Skeletal muscle satellite cell (primary cell): ENCODE results near the gene CCDC73.
A peak's percentile ranks its signal among the peaks of the same experiment; 100 is the strongest.
"Not testable (repeated sequence)": the region's sequence is repeated elsewhere in the genome, so short reads cannot be mapped to it uniquely, and the experiment has no call there.

ENCODE experiments used
- H3K27me3 ChIP-seq: 2 replicates; pipeline ENCODE4 v1.7.0; 2013; ENCODE audit warnings: low read length; ENCODE audit not compliant: control insufficient read depth, insufficient read depth
- H3K36me3 ChIP-seq: 2 replicates; pipeline ENCODE4 v1.7.0; 2013; ENCODE audit warnings: mild to moderate bottlenecking, control low read depth, low read length; ENCODE audit not compliant: insufficient read depth
- H3K4me1 ChIP-seq: 2 replicates; pipeline ENCODE4 v1.7.0; 2013; ENCODE audit warnings: low read length; ENCODE audit not compliant: control insufficient read depth, insufficient read depth
- H3K4me2 ChIP-seq: 2 replicates; pipeline ENCODE4 v1.7.0; 2013; ENCODE audit warnings: mild to moderate bottlenecking, low read length
- H3K4me3 ChIP-seq: 2 replicates; pipeline ENCODE4 v1.7.0; 2013; ENCODE audit warnings: low read length
- H3K9ac ChIP-seq: 2 replicates; pipeline ENCODE4 v1.7.0; 2013; ENCODE audit warnings: mild to moderate bottlenecking, low read depth, low read length, moderate library complexity
- H3K9me3 ChIP-seq: replicated peaks from 2 replicates; pipeline ENCODE4 v1.7.0; 2013; ENCODE audit warnings: mild to moderate bottlenecking, control low read depth, low read length

Gene CCDC73

GRCh38 chr11:32613500-32614151, 180.8 kb downstream of the CCDC73 start:
- Histone ChIP-seq H3K36me3 (no peaks in the 10 kb centered on the region), H3K4me1 (no peaks in the 10 kb centered on the region), H3K27me3 (no peaks in the 10 kb centered on the region), H3K9me3 (no peaks in the 10 kb centered on the region), H3K9ac (no peak overlapping the region), H3K4me2 (no peak overlapping the region), H3K4me3 (no peak overlapping the region)

- Histone ChIP-seq H3K4me3 (no peak overlapping the region), H3K9ac (no peak overlapping the region), H3K36me3 (peaks cover 9% of the 10 kb centered on the region)
These were observed 183.6 kb downstream of the CCDC73 start for GRCh38 chr11:32610797-32611352.

GRCh38 chr11:32608826-32609225, 185.6 kb downstream of the CCDC73 start:
- H3K4me1 ChIP-seq, H3K9me3 ChIP-seq, H3K4me2 ChIP-seq, H3K4me3 ChIP-seq, H3K9ac ChIP-seq, H3K27me3 ChIP-seq: not testable (repeated sequence)
- H3K36me3 ChIP-seq, result peaks cover 28% of the 10 kb centered on the region

More at GRCh38 chr11:32610797-32611352, 183.6 kb downstream of the CCDC73 start:
- Histone ChIP-seq H3K27me3 (no peaks in the 10 kb centered on the region), H3K4me1 (no peaks in the 10 kb centered on the region), H3K4me2 (no peak overlapping the region), H3K9me3 (no peaks in the 10 kb centered on the region)

GRCh38 chr11:32606220-32606619, 188.2 kb downstream of the CCDC73 start:
- Histone ChIP-seq H3K4me3 (no peak overlapping the region), H3K27me3 (no peaks in the 10 kb centered on the region), H3K9me3 (no peaks in the 10 kb centered on the region), H3K36me3 (peaks cover 52% of the 10 kb centered on the region), H3K4me2 (no peak overlapping the region), H3K9ac (no peak overlapping the region), H3K4me1 (no peaks in the 10 kb centered on the region)

GRCh38 chr11:32602657-32603415, 191.6 kb downstream of the CCDC73 start:
- Histone ChIP-seq H3K9ac (no peak overlapping the region), H3K36me3 (peaks cover 74% of the 10 kb centered on the region), H3K9me3 (no peaks in the 10 kb centered on the region), H3K4me2 (no peak overlapping the region), H3K4me3 (no peak overlapping the region), H3K4me1 (no peaks in the 10 kb centered on the region), H3K27me3 (no peaks in the 10 kb centered on the region)

GRCh38 chr11:32597921-32598320, 196.5 kb downstream of the CCDC73 start:
- Histone ChIP-seq H3K4me3 (no peak overlapping the region), H3K9me3 (no peaks in the 10 kb centered on the region), H3K4me1 (no peaks in the 10 kb centered on the region), H3K27me3 (no peaks in the 10 kb centered on the region), H3K9ac (no peak overlapping the region), H3K4me2 (no peak overlapping the region), H3K36me3 (peaks cover 85% of the 10 kb centered on the region)

GRCh38 chr11:32596114-32596513, 198.3 kb downstream of the CCDC73 start:
- not testable (repeated sequence) for H3K9me3 ChIP-seq, H3K9ac ChIP-seq, H3K4me1 ChIP-seq, H3K27me3 ChIP-seq, H3K4me2 ChIP-seq, H3K4me3 ChIP-seq
- H3K36me3 ChIP-seq, result peaks cover 86% of the 10 kb centered on the region

GRCh38 chr11:32594272-32594671, 200.2 kb downstream of the CCDC73 start:
- H3K36me3 ChIP-seq, result peaks cover 89% of the 10 kb centered on the region
- H3K4me3 ChIP-seq, result no peak overlapping the region
- no peaks in the 10 kb centered on the region for H3K4me1 ChIP-seq
- H3K9me3 ChIP-seq, result no peaks in the 10 kb centered on the region
- no peak overlapping the region for H3K4me2 ChIP-seq
- no peaks in the 10 kb centered on the region for H3K27me3 ChIP-seq
- H3K9ac ChIP-seq, result no peak overlapping the region

- peak overlapping the region; percentile 35 for H3K4me2 ChIP-seq
- peaks cover 40% of the 10 kb centered on the region for H3K36me3 ChIP-seq
- H3K9ac ChIP-seq, result no peak overlapping the region
- H3K27me3 ChIP-seq, result no peaks in the 10 kb centered on the region
- no peak overlapping the region for H3K4me3 ChIP-seq
- peaks cover 16% of the 10 kb centered on the region for H3K4me1 ChIP-seq
- no peaks in the 10 kb centered on the region for H3K9me3 ChIP-seq
These were observed 207.8 kb downstream of the CCDC73 start for GRCh38 chr11:32586576-32587190.

GRCh38 chr11:32584921-32585320, 209.5 kb downstream of the CCDC73 start:
- Histone ChIP-seq H3K9ac (peak overlapping the region; percentile 99), H3K4me3 (peak overlapping the region; percentile 97), H3K9me3 (no peaks in the 10 kb centered on the region), H3K36me3 (peaks cover 24% of the 10 kb centered on the region), H3K27me3 (no peaks in the 10 kb centered on the region), H3K4me1 (peaks cover 16% of the 10 kb centered on the region), H3K4me2 (peak overlapping the region; percentile 86)

GRCh38 chr11:32583459-32584271, 210.8 kb downstream of the CCDC73 start, which contains the start of gene EIF3M:
EIF3M (plus strand) TSS chr11:32583831; CDS start chr11:32583888, 57 bp downstream.
- Histone ChIP-seq H3K4me3 (peak within 1 kb of the TSS; percentile 97), H3K4me2 (peak within 1 kb of the TSS; percentile 86), H3K27me3 (no peaks in the 10 kb centered on the region), H3K36me3 (peaks cover 13% of the 10 kb centered on the region), H3K9me3 (no peaks in the 10 kb centered on the region), H3K9ac (peak within 1 kb of the TSS; percentile 99), H3K4me1 (peaks cover 16% of the 10 kb centered on the region)
